Prostate gland (tissue), 2 donors: ENCODE data around the gene INTS13.

Experiments
- POLR2A ChIP-seq: fragments of 450-650 bp; IDR thresholded peaks from one replicate; pipeline ENCODE4 v1.6.1; 2016; ENCODE audit warnings: antibody characterized with exemption, mild to moderate bottlenecking
- TF ChIP-seq, protein P1 (sequence below), 4 experiments: fragments of 200-600 bp in 2 of 4; fragments of 450-650 bp in 2 of 4; sonication (generic) in 2 of 4; IDR thresholded peaks; 1 replicate in 3 of 4; 2 replicates in 1 of 4; pipeline ENCODE4 v1.5.1; 2016 to 2019; ENCODE audit warnings: antibody characterized with exemption in 4 of 4, mild to moderate bottlenecking in 2 of 4, moderate library complexity in 2 of 4

DNA sequence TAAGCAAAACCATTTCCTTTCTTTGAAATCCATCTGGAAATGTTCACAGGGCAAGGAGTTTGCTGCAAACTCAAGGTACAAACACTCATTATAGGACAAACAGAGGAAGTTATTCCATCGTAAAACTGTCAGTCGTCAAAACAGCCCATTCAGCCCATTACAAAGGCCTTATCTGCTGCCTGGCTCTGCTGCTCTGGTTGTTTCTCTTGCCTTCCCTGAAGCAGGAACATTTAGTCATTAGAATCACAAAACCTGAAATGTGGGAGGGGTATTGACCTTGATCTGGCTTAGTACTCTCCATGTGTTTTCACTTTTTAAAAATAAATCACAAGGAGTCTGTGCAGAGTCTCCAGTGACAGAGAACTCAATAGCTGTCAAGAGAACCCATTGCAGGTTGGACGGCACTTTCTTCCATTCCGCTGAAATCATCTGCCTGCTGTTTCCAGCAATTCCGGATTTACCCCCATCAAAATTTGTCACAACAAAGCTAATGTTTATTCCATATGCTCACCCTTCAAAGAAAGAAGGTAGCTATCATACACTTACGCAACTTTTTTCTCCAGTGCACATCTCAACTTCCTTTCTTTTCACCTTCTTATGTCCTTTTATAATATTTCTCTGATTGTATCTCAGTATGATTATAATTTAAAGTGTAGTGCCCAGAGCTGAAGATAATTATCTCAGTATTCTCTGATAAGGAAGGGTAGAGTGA, 80.2 kb downstream of the INTS13 start:
- TF ChIP-seq POLR2A, result no peak
- TF ChIP-seq, protein P1, sequence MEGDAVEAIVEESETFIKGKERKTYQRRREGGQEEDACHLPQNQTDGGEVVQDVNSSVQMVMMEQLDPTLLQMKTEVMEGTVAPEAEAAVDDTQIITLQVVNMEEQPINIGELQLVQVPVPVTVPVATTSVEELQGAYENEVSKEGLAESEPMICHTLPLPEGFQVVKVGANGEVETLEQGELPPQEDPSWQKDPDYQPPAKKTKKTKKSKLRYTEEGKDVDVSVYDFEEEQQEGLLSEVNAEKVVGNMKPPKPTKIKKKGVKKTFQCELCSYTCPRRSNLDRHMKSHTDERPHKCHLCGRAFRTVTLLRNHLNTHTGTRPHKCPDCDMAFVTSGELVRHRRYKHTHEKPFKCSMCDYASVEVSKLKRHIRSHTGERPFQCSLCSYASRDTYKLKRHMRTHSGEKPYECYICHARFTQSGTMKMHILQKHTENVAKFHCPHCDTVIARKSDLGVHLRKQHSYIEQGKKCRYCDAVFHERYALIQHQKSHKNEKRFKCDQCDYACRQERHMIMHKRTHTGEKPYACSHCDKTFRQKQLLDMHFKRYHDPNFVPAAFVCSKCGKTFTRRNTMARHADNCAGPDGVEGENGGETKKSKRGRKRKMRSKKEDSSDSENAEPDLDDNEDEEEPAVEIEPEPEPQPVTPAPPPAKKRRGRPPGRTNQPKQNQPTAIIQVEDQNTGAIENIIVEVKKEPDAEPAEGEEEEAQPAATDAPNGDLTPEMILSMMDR (IDR thresholded peaks at IDR 0.05), result no peak
